HL-60/S4 (cell line): Measurements from ENCODE around the gene ADISSP.

Experiments used
- in situ Hi-C: fragments of 300-500 bp; cut with MboI; formaldehyde crosslinking; loops from 2 replicates; pipeline ENCODE4 v1.14.3; 2022; ENCODE audit warnings: low sequenced_read_pairs

ADISSP gene

GRCh38 chr20:3783068-3783489 lies 15.5 kb upstream of the ADISSP start:
- in situ Hi-C loops, result loop anchor here (10.0 to 25.0 kb wide), 2 partner anchors 72 to 304 kb away; no protein-coding TSS in a partner anchor

- in situ Hi-C loops, result loop anchor here (10.0 to 25.0 kb wide), 2 partner anchors 72 to 305 kb away; no protein-coding TSS in a partner anchor
These were observed 15.0 kb upstream of the ADISSP start for GRCh38 chr20:3782597-3782996.

- in situ Hi-C loops, result loop anchor here (10.0 to 25.0 kb wide), 2 partner anchors 73 to 306 kb away; no protein-coding TSS in a partner anchor
These were observed 13.8 kb upstream of the ADISSP start, which contains the start of gene SPEF1 for GRCh38 chr20:3781153-3781910. TSS of gene SPEF1 (minus strand) at chr20:3781448. CDS start at chr20:3781287, 161 bp downstream.

- in situ Hi-C loops, result loop anchor here (25.0 kb wide), 1 partner anchor 308 kb away; no protein-coding TSS in a partner anchor
These were observed 11.4 kb upstream of the ADISSP start for GRCh38 chr20:3778976-3779375.

GRCh38 chr20:3777716-3778629 lies 10.4 kb upstream of the ADISSP start:
- in situ Hi-C loops, result loop anchor here (25.0 kb wide), 1 partner anchor 309 kb away; no protein-coding TSS in a partner anchor

GRCh38 chr20:3777381-3777715 lies 9.8 kb upstream of the ADISSP start:
- in situ Hi-C loops, result loop anchor here (25.0 kb wide), 1 partner anchor 310 kb away; no protein-coding TSS in a partner anchor

GRCh38 chr20:3775457-3776108 lies 8.0 kb upstream of the ADISSP start:
- in situ Hi-C loops, result loop anchor here (25.0 kb wide), 1 partner anchor 312 kb away; no protein-coding TSS in a partner anchor

- in situ Hi-C loops, result no loop called here
These were observed 4.1 kb upstream of the ADISSP start for GRCh38 chr20:3771552-3772058.

GRCh38 chr20:3768342-3769130 lies 983 bp upstream of the ADISSP start:
- in situ Hi-C loops, result no loop called here

GRCh38 chr20:3767110-3767426 lies 485 bp downstream of the ADISSP start:
- in situ Hi-C loops, result no loop called here

- in situ Hi-C loops, result no loop called here
These were observed 987 bp downstream of the ADISSP start for GRCh38 chr20:3766422-3767109.

- in situ Hi-C loops, result no loop called here
These were observed 2.2 kb downstream of the ADISSP start for GRCh38 chr20:3765171-3765882.

- in situ Hi-C loops, result no loop called here
These were observed 2.9 kb downstream of the ADISSP start for GRCh38 chr20:3764659-3765058.

GRCh38 chr20:3763671-3764601 lies 3.6 kb downstream of the ADISSP start:
- in situ Hi-C loops, result no loop called here

- in situ Hi-C loops, result no loop called here
These were observed 6.8 kb downstream of the ADISSP start for GRCh38 chr20:3760655-3761348.

GRCh38 chr20:3759884-3760283 lies 7.7 kb downstream of the ADISSP start:
- in situ Hi-C loops, result no loop called here

- in situ Hi-C loops, result no loop called here
These were observed 8.2 kb downstream of the ADISSP start for GRCh38 chr20:3759316-3759823.
